Measurements from ENCODE around the gene VCAN. TPM values are rescaled to one million over a fixed set of nuclear protein-coding genes. Genes with fewer than 3 reads are reported as not detected.

Gene VCAN
- total RNA-seq, 2 donors from 2014 or later, result 72.0 to 139 TPM

DNA sequence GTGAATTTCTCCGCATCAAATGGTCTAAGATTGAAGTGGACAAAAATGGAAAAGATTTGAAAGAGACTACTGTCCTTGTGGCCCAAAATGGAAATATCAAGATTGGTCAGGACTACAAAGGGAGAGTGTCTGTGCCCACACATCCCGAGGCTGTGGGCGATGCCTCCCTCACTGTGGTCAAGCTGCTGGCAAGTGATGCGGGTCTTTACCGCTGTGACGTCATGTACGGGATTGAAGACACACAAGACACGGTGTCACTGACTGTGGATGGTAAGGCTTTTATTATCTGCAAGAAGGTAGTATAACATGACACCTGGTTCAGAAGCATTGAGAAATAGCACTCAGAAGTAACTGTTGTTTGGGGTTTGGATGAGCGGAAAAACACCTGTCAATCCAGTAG is 18.7 kb downstream of the VCAN start:
- no peaks in the 10 kb centered on the region for H3K9me3 ChIP-seq
- no peak overlapping the region for H3K4me3 ChIP-seq
- no peak overlapping the region for H3K27ac ChIP-seq
- H3K4me1 ChIP-seq, result no peaks in the 10 kb centered on the region
- no peak for DNase-seq (ENCODE audit: low spot score)
- TF ChIP-seq, protein P1, sequence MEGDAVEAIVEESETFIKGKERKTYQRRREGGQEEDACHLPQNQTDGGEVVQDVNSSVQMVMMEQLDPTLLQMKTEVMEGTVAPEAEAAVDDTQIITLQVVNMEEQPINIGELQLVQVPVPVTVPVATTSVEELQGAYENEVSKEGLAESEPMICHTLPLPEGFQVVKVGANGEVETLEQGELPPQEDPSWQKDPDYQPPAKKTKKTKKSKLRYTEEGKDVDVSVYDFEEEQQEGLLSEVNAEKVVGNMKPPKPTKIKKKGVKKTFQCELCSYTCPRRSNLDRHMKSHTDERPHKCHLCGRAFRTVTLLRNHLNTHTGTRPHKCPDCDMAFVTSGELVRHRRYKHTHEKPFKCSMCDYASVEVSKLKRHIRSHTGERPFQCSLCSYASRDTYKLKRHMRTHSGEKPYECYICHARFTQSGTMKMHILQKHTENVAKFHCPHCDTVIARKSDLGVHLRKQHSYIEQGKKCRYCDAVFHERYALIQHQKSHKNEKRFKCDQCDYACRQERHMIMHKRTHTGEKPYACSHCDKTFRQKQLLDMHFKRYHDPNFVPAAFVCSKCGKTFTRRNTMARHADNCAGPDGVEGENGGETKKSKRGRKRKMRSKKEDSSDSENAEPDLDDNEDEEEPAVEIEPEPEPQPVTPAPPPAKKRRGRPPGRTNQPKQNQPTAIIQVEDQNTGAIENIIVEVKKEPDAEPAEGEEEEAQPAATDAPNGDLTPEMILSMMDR (IDR thresholded peaks at IDR 0.05), result no peak
- H3K36me3 ChIP-seq, result peaks cover 6% of the 10 kb centered on the region
- no peaks in the 10 kb centered on the region for H3K27me3 ChIP-seq

DNA sequence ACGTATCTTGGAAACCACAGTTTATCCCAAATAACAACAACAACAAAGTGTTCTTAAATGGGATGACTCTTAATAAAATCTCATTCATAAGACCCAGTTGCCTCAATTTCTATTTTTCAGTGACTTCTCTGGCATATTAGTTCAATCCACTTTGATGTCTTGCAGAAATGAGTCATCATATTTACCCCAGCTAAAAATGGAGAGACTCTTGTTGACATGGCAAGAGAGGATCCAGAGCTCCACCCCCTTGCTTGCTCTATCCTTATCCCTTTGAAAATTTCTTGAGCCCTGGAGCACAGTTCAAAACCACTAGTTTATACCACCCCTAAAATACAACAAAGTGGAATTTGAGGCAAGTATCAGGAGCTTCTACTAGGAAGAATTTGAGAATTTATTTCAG is 20.8 kb downstream of the VCAN start:
- DNase-seq (ENCODE audit: low spot score), result no peak
- TF ChIP-seq, protein P1 (IDR thresholded peaks at IDR 0.05), result no peak
- H3K4me3 ChIP-seq, result no peak overlapping the region
- no peaks in the 10 kb centered on the region for H3K9me3 ChIP-seq
- no peak overlapping the region for H3K27ac ChIP-seq
- H3K4me1 ChIP-seq, result no peaks in the 10 kb centered on the region
- peaks cover 6% of the 10 kb centered on the region for H3K36me3 ChIP-seq
- H3K27me3 ChIP-seq, result no peaks in the 10 kb centered on the region

DNA sequence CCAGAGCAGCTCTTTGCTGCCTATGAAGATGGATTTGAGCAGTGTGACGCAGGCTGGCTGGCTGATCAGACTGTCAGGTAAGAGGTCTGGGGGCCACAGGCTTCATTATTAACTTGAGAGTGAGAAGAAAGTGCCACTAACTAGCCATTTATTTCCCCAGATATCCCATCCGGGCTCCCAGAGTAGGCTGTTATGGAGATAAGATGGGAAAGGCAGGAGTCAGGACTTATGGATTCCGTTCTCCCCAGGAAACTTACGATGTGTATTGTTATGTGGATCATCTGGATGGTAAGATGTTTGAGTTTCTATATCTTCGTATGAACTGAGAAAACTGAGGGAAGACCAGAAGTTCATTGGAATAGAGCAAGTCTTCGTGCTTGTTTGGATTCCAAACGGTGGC is 22.1 kb downstream of the VCAN start:
- H3K4me1 ChIP-seq, result no peaks in the 10 kb centered on the region
- H3K9me3 ChIP-seq, result no peaks in the 10 kb centered on the region
- TF ChIP-seq, protein P1 (IDR thresholded peaks at IDR 0.05), result no peak
- no peak for DNase-seq (ENCODE audit: low spot score)
- peaks cover 6% of the 10 kb centered on the region for H3K36me3 ChIP-seq
- no peak overlapping the region for H3K4me3 ChIP-seq
- H3K27me3 ChIP-seq, result no peaks in the 10 kb centered on the region
- H3K27ac ChIP-seq, result no peak overlapping the region

DNA sequence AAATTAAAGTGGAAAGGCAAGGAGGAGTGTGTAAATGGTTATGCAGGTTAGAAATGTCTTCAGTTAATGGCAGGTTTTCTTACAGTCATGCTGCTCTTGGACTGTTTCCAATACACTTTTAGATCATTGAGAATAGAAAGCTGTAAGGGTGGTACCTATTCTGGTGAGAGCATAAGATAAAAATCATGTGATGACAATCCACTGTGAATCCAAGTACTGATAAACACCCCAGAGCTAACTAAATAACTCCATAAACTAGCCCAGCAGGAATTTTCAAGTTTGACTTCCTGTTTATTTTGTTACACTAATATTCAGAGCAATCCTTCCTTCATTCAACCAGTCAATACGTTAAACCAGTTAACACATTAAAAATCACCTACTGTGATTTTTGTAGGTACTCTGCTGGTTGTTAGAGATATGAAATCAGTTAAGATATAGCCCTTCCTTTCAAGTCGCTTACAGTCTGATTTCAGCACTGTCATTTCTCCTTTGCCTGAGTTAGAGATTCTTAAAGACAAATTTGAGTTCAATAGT is 22.6 kb downstream of the VCAN start:
- no peaks in the 10 kb centered on the region for H3K4me1 ChIP-seq
- H3K4me3 ChIP-seq, result no peak overlapping the region
- peaks cover 6% of the 10 kb centered on the region for H3K36me3 ChIP-seq
- no peak for DNase-seq (ENCODE audit: low spot score)
- H3K27ac ChIP-seq, result no peak overlapping the region
- TF ChIP-seq, protein P1 (IDR thresholded peaks at IDR 0.05), result no peak
- no peaks in the 10 kb centered on the region for H3K9me3 ChIP-seq
- no peaks in the 10 kb centered on the region for H3K27me3 ChIP-seq

DNA sequence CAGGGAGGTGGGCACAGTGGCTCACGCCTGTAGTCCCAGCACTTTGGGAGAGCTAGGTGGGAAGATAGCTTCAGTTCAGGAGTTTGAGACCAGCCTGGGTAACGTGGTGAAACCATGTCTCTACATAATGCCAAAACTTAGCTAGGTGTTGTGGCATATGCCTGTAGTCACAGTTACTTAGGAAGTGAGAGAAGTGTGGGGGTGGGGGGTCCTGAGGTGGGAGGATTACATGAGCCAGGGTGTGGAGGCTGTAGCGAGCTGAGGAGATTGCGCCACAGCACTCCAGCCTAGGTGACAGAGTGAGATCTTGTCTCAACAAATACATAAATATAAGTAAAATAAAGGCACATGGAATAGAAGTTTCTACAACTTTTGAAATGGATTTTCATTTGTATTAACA is 23.1 kb downstream of the VCAN start:
- Histone ChIP-seq H3K27ac (no peak overlapping the region), H3K36me3 (peaks cover 6% of the 10 kb centered on the region)

More for the DNA sequence above, 23.1 kb downstream of the VCAN start:
- no peaks in the 10 kb centered on the region for H3K9me3 ChIP-seq
- no peaks in the 10 kb centered on the region for H3K27me3 ChIP-seq
- no peak for DNase-seq (ENCODE audit: low spot score)
- no peak overlapping the region for H3K4me3 ChIP-seq
- H3K4me1 ChIP-seq, result no peaks in the 10 kb centered on the region
- TF ChIP-seq, protein P1 (IDR thresholded peaks at IDR 0.05), result no peak
